Smooth muscle cell (in vitro differentiated cells): ENCODE results near the gene TMPRSS6. TPM values are rescaled to one million over a fixed set of nuclear protein-coding genes. Genes with fewer than 3 reads are reported as not detected.

Source experiments
- DNase-seq: peaks from one replicate; lab custom pipeline; 2025; ENCODE audit not compliant: unreplicated experiment; lab: John Stamatoyannopoulos, UW
- H2AFZ ChIP-seq: fragments of 200-600 bp; sonication (generic); 2 replicates; pipeline ENCODE4 v1.6.0; 2016; ENCODE audit warnings: antibody characterized with exemption, low read depth, mild to moderate bottlenecking
- H3F3A ChIP-seq: fragments of 200-600 bp; sonication (generic); 2 replicates; pipeline ENCODE4 v1.6.0; 2017; ENCODE audit warnings: antibody characterized with exemption, low read depth
- H3K27ac ChIP-seq: fragments of 200-600 bp; sonication (generic); 2 replicates; pipeline ENCODE4 v1.5.1; 2016; ENCODE audit warnings: low read depth, mild to moderate bottlenecking
- H3K27me3 ChIP-seq: fragments of 200-600 bp; sonication (generic); 2 replicates; pipeline ENCODE4 v1.6.1; 2016; ENCODE audit warnings: low read depth, mild to moderate bottlenecking
- H3K36me3 ChIP-seq: fragments of 200-600 bp; sonication (generic); 2 replicates; pipeline ENCODE4 v1.5.1; 2016; ENCODE audit warnings: low read depth
- H3K4me1 ChIP-seq: fragments of 200-600 bp; sonication (generic); 2 replicates; pipeline ENCODE4 v1.5.1; 2016; ENCODE audit warnings: low read depth
- H3K4me2 ChIP-seq: fragments of 200-600 bp; sonication (generic); 2 replicates; pipeline ENCODE4 v1.6.0; 2016; ENCODE audit warnings: mild to moderate bottlenecking
- H3K4me3 ChIP-seq: fragments of 200-600 bp; sonication (generic); 2 replicates; pipeline ENCODE4 v1.5.1; 2016; ENCODE audit warnings: mild to moderate bottlenecking
- H3K79me2 ChIP-seq: fragments of 200-600 bp; sonication (generic); 2 replicates; pipeline ENCODE4 v1.6.0; 2016; ENCODE audit warnings: low read depth, mild to moderate bottlenecking
- H3K9ac ChIP-seq: fragments of 200-600 bp; sonication (generic); 2 replicates; pipeline ENCODE4 v1.6.0; 2016; ENCODE audit warnings: low read depth
- H3K9me3 ChIP-seq: fragments of 200-600 bp; sonication (generic); replicated peaks from 2 replicates; pipeline ENCODE4 v1.5.1; 2016; ENCODE audit warnings: low read depth
- H4K20me1 ChIP-seq: fragments of 200-600 bp; sonication (generic); 2 replicates; pipeline ENCODE4 v1.6.0; 2016; ENCODE audit warnings: low read depth
- CTCF ChIP-seq: fragments of 200-600 bp; sonication (generic); IDR thresholded peaks from 2 replicates; pipeline ENCODE4 v1.5.1; 2017; ENCODE audit warnings: borderline replicate concordance, mild to moderate bottlenecking, antibody characterized with exemption; ENCODE audit not compliant: insufficient read depth, poor library complexity, severe bottlenecking
- WGBS: methylation state at CpG from one replicate; pipeline ENCODE4 v1.1.7; 2016; ENCODE audit warnings: low lambda C conversion rate; 5-methylcytosine and 5-hydroxymethylcytosine counted together
- polyA plus RNA-seq: library from polyadenylated mRNA; unstranded; fragments of >200 nt; fragmentation: Nextera tagmentation; extraction: Ambion mirVana; gene quantifications from 2 replicates; pipeline ENCODE4 v1.2.1, GENCODE V29; 2016
- total RNA-seq: library from RNA; depleted of rRNA; stranded (reverse); fragments of >200 nt; gene quantifications from 2 replicates; pipeline ENCODE4 v1.2.3, GENCODE V29; 2014

Gene TMPRSS6
- total and polyA plus RNA-seq, 2 experiments from 2014 or later, result not detected

DNA sequence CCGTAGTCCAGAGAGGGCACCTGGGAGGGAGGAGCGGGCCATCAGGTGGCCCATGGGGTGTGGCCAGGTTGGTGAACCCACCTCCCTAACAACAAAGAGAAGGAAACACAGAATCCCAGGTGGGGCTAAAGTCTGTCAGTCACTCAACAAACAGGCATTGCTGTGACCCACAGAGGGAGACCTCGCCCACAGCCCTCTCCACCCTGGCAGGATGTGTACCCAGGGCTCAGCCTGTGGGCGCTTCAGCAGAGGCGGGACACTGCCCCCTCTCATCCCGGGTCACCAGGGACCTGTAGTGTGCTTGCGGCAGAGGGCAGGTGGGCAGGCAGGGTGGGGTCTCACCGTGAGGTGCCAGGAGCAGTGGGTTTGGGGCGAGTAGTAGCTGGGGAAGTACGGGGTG lies 25.1 kb downstream of the TMPRSS6 start:
- no peak overlapping the region for H3K27ac ChIP-seq
- TF ChIP-seq CTCF, result no peak
- H4K20me1 ChIP-seq, result no peaks in the 10 kb centered on the region
- H3K9ac ChIP-seq, result no peak overlapping the region
- no peaks in the 10 kb centered on the region for H3K9me3 ChIP-seq
- H3K4me2 ChIP-seq, result no peak overlapping the region
- H3K36me3 ChIP-seq, result no peaks in the 10 kb centered on the region
- H3K79me2 ChIP-seq, result no peaks in the 10 kb centered on the region
- WGBS, result 94% methylated on average over 10 of the region's 10 CpGs
- no peaks in the 10 kb centered on the region for H3F3A ChIP-seq
- no peak overlapping the region for H3K4me3 ChIP-seq
- H3K27me3 ChIP-seq, result no peaks in the 10 kb centered on the region
- no peak overlapping the region for H2AFZ ChIP-seq
- DNase-seq, result no peak
- H3K4me1 ChIP-seq, result no peaks in the 10 kb centered on the region

DNA sequence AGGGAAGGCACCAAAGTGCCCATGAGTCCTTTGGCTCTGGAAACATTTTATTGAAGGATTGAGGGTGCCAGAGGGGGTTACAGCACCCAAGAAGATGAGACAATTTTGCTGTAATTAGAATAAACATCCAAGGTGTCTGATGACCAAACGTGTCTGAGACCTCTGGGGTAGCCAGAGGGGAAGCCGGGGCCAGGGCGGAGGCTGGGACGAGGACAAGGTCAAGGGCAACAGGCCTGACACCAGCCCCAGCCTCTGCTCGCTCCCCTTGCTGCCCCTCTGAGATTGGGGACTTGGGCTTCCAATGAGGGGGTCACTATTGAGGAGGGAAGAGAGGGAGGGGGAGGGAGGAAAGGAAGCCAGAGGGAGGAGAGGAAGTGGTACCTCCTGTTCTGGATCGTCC lies 25.6 kb downstream of the TMPRSS6 start:
- H4K20me1 ChIP-seq, result no peaks in the 10 kb centered on the region
- H3K4me1 ChIP-seq, result no peaks in the 10 kb centered on the region
- 87% methylated on average over 6 of the region's 6 CpGs for WGBS
- H3K36me3 ChIP-seq, result no peaks in the 10 kb centered on the region
- no peaks in the 10 kb centered on the region for H3K79me2 ChIP-seq
- H3K27me3 ChIP-seq, result no peaks in the 10 kb centered on the region
- no peak for TF ChIP-seq CTCF
- H3K4me2 ChIP-seq, result no peak overlapping the region
- H3K9me3 ChIP-seq, result no peaks in the 10 kb centered on the region
- no peak for DNase-seq
- H3F3A ChIP-seq, result no peaks in the 10 kb centered on the region
- no peak overlapping the region for H2AFZ ChIP-seq
- no peak overlapping the region for H3K27ac ChIP-seq
- H3K4me3 ChIP-seq, result no peak overlapping the region
- no peak overlapping the region for H3K9ac ChIP-seq

GRCh38 chr22:37082251-37082873 lies 27.2 kb downstream of the TMPRSS6 start:
- Histone ChIP-seq H3K4me3 (no peak overlapping the region), H3K36me3 (no peaks in the 10 kb centered on the region), H3K27ac (no peak overlapping the region), H3K79me2 (no peaks in the 10 kb centered on the region), H3F3A (no peaks in the 10 kb centered on the region), H3K4me1 (no peaks in the 10 kb centered on the region), H3K9me3 (no peaks in the 10 kb centered on the region), H4K20me1 (no peaks in the 10 kb centered on the region), H3K27me3 (peaks cover under 1% of the 10 kb centered on the region), H3K9ac (no peak overlapping the region), H2AFZ (no peak overlapping the region), H3K4me2 (no peak overlapping the region)
- no peak for DNase-seq
- no peak for TF ChIP-seq CTCF
- 90% methylated on average over 10 of the region's 10 CpGs for WGBS

- Histone ChIP-seq H3K79me2 (no peaks in the 10 kb centered on the region), H3K27me3 (peaks cover 16% of the 10 kb centered on the region), H4K20me1 (no peaks in the 10 kb centered on the region), H2AFZ (no peak overlapping the region), H3K4me2 (no peak overlapping the region), H3F3A (no peaks in the 10 kb centered on the region), H3K4me1 (no peaks in the 10 kb centered on the region), H3K9me3 (no peaks in the 10 kb centered on the region), H3K4me3 (no peak overlapping the region), H3K27ac (no peak overlapping the region), H3K9ac (no peak overlapping the region), H3K36me3 (no peaks in the 10 kb centered on the region)
- WGBS, result 92% methylated on average over 12 of the region's 12 CpGs
- no peak for DNase-seq
- no peak for TF ChIP-seq CTCF
Measured at GRCh38 chr22:37080838-37081237, 28.7 kb downstream of the TMPRSS6 start.
